Thymus (tissue), 11 donors: ENCODE data around the gene LMF1. TPM values are rescaled to one million over a fixed set of nuclear protein-coding genes. Genes with fewer than 3 reads are reported as not detected.

Experiments
- DNase-seq, 9 donors: peaks; one replicate each; pipeline ENCODE4 v3.0.0-alpha.2; 2013; ENCODE audit warnings: low spot score in 9 of 9, low read depth in 6 of 9, missing footprints in 1 of 9
- H3K27ac ChIP-seq, 2 donors: one replicate each; pipeline ENCODE4 v1.5.1; 2013; ENCODE audit warnings: control low read depth in 1 of 2, low read depth in 1 of 2, low read length in 1 of 2, mild to moderate bottlenecking in 1 of 2, moderate library complexity in 1 of 2
- H3K27me3 ChIP-seq, 2 donors: one replicate each; pipeline ENCODE4 v1.5.1; 2013; ENCODE audit warnings: low read length in 1 of 2; ENCODE audit not compliant: control insufficient read depth in 2 of 2, insufficient read depth in 1 of 2
- H3K36me3 ChIP-seq, 2 donors: one replicate each; pipeline ENCODE4 v1.5.1; 2013; ENCODE audit warnings: low read length in 1 of 2, mild to moderate bottlenecking in 1 of 2, moderate library complexity in 1 of 2; ENCODE audit not compliant: control insufficient read depth in 2 of 2, insufficient read depth in 2 of 2
- H3K4me1 ChIP-seq, 2 donors: one replicate each; pipeline ENCODE4 v1.5.1; 2013; ENCODE audit warnings: low read length in 2 of 2; ENCODE audit not compliant: control insufficient read depth in 2 of 2, insufficient read depth in 2 of 2
- H3K4me3 ChIP-seq, 2 donors: one replicate each; pipeline ENCODE4 v1.5.1; 2013; ENCODE audit warnings: low read length in 2 of 2, control low read depth in 1 of 2, mild to moderate bottlenecking in 1 of 2
- H3K9me3 ChIP-seq, 2 donors: one replicate each; pipeline ENCODE4 v1.5.1; 2013; ENCODE audit warnings: low read length in 1 of 2, mild to moderate bottlenecking in 1 of 2; ENCODE audit not compliant: control insufficient read depth in 2 of 2, insufficient read depth in 1 of 2
- WGBS: extraction: QIAGEN DNeasy Blood & Tissue Kit; methylation state at CpG from one replicate; pipeline ENCODE4 v1.1.7; 2013; 5-methylcytosine and 5-hydroxymethylcytosine counted together
- polyA plus RNA-seq: library from polyadenylated mRNA; stranded (reverse); fragments of 200-250 nt; gene quantifications from one replicate; pipeline ENCODE4 v1.2.3, GENCODE V29; 2013
- total RNA-seq: library from RNA; stranded (reverse); fragments of 120-200 nt; gene quantifications from one replicate; pipeline ENCODE4 v1.2.4, GENCODE V29; 2013
- donor health status: healthy.

LMF1 gene
- total and polyA plus RNA-seq, 2 donors = 8.9 to 22.8 TPM

DNA sequence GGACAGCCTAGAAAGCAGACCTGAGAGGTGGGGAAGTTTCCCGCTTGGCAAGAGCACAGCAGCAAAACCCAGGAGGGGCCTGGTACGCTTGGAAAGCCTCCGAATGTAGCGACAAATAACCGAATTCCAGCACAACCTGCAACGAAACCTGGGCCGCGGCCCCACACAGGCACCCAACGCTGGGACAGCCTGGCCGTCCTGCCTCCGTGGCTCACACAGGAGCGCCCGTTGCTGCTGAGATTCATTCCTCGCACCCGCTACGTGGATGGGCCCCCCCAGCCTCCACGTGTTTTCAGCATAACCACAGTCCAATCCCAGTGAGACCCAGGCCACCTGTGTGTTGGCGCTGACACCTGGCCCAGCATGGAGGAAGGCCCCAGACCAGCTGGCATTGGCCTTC, 42.9 kb downstream of the LMF1 start:
- Histone ChIP-seq H3K4me1 (no peaks in the 10 kb centered on the region), H3K9me3 (peaks cover 3 to 35% of the 10 kb centered on the region in 2 donors), H3K4me3 (no peak overlapping the region), H3K27ac (no peak overlapping the region), H3K27me3 (no peaks in the 10 kb centered on the region), H3K36me3 (peaks cover 4 to 11% of the 10 kb centered on the region in 2 donors)
- no peak for DNase-seq
- 97% methylated on average over 18 of the region's 18 CpGs for WGBS

DNA sequence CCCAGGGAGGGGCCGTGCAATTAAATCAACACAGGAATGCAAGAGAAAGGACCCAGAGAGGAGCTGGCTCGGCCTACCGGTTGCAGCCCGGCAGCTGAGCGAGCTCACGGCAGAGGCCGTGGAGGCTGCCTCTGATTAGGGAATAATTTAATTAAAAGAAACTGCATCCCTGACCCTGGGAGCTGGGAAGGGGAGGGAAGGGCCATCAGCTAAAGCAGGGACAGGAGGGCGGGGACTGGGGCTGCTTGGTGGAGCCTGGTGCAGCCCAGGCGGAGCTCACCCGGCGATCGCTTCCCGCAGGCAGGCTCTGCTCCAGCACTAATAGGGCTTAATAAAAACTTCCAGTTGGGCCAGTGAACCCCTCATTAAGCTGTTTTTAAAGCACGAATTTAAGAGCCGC, 43.4 kb downstream of the LMF1 start:
- Histone ChIP-seq H3K9me3 (peaks cover 5 to 37% of the 10 kb centered on the region in 2 donors), H3K27me3 (no peaks in the 10 kb centered on the region), H3K27ac (no peak overlapping the region), H3K4me3 (no peak overlapping the region), H3K36me3 (peaks cover 4 to 11% of the 10 kb centered on the region in 2 donors), H3K4me1 (no peaks in the 10 kb centered on the region)
- DNase-seq = no peak
- 95% methylated on average over 15 of the region's 15 CpGs for WGBS

DNA sequence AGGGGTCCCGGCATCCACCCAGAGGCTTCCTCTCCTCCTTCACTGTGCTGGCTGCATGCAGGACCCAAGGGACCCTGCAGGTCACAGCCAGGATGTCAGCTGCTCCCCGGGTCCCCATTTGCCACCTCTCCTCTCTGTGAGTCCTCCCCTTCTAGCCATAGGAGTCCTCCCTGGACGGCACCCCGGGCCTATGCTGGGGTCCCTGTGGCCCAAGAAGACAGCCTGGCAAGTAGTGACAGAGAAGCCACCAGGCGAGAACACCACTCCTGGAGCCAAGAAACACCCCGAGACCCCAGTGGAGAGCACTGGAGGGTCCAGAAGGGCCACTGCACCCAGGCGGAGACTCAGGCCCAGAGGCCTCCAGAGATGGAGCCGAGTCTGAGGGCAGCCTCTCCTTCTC, 44.1 kb downstream of the LMF1 start:
- H3K27ac ChIP-seq = no peak overlapping the region
- peaks cover 5 to 43% of the 10 kb centered on the region in 2 donors for H3K9me3 ChIP-seq
- no peaks in the 10 kb centered on the region for H3K4me1 ChIP-seq
- peaks cover 4 to 8% of the 10 kb centered on the region in 2 donors for H3K36me3 ChIP-seq
- 96% methylated on average over 8 of the region's 8 CpGs for WGBS
- no peaks in the 10 kb centered on the region for H3K27me3 ChIP-seq
- DNase-seq = no peak
- H3K4me3 ChIP-seq = no peak overlapping the region

GRCh38 chr16:924806-925205, 46.0 kb downstream of the LMF1 start:
- no peak for DNase-seq
- 97% methylated on average over 13 of the region's 13 CpGs for WGBS
- Histone ChIP-seq H3K4me1 (no peaks in the 10 kb centered on the region), H3K4me3 (no peak overlapping the region), H3K27ac (no peak overlapping the region), H3K27me3 (no peaks in the 10 kb centered on the region), H3K9me3 (peaks cover 6 to 46% of the 10 kb centered on the region in 2 donors), H3K36me3 (peaks cover 0 to 3% of the 10 kb centered on the region in 2 donors)

DNA sequence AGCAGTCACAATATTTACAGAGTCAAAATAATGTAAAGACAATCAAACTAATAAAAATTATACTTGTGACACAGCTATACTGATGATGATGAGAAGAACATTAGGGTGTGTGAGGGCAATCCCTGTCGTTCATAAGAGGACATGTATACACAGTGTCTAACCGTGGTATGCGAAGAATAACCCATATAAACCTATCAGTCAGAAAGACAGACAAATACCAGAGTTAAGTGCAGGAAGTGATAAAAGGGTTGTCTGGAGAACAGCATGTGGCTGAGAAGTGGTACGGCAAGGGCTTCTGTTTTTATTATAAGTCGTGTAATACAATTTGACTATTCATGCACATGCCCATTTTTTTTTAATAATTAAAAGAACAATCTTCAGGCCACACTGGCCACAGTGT, 46.7 kb downstream of the LMF1 start:
- H3K4me1 ChIP-seq = no peaks in the 10 kb centered on the region
- H3K9me3 ChIP-seq = peaks cover 6 to 46% of the 10 kb centered on the region in 2 donors
- H3K4me3 ChIP-seq = no peak overlapping the region
- no peak for DNase-seq
- WGBS = 95% methylated on average over 5 of the region's 5 CpGs
- no peaks in the 10 kb centered on the region for H3K27me3 ChIP-seq
- H3K27ac ChIP-seq = no peak overlapping the region
- no peaks in the 10 kb centered on the region for H3K36me3 ChIP-seq

GRCh38 chr16:923184-923583, 47.6 kb downstream of the LMF1 start:
- Histone ChIP-seq H3K4me3 (no peak overlapping the region), H3K9me3 (peaks cover 6 to 46% of the 10 kb centered on the region in 2 donors), H3K27me3 (no peaks in the 10 kb centered on the region), H3K36me3 (no peaks in the 10 kb centered on the region), H3K4me1 (no peaks in the 10 kb centered on the region), H3K27ac (no peak overlapping the region)
- DNase-seq = no peak
- WGBS = 98% methylated on average over 9 of the region's 9 CpGs

- no peak for DNase-seq
- Histone ChIP-seq H3K9me3 (peaks cover 6 to 36% of the 10 kb centered on the region in 2 donors), H3K4me3 (no peak overlapping the region), H3K27ac (no peak overlapping the region), H3K27me3 (no peaks in the 10 kb centered on the region), H3K36me3 (no peaks in the 10 kb centered on the region), H3K4me1 (no peaks in the 10 kb centered on the region)
- WGBS = 91% methylated on average over 13 of the region's 13 CpGs
These were observed 48.7 kb downstream of the LMF1 start for GRCh38 chr16:922051-922450.

DNA sequence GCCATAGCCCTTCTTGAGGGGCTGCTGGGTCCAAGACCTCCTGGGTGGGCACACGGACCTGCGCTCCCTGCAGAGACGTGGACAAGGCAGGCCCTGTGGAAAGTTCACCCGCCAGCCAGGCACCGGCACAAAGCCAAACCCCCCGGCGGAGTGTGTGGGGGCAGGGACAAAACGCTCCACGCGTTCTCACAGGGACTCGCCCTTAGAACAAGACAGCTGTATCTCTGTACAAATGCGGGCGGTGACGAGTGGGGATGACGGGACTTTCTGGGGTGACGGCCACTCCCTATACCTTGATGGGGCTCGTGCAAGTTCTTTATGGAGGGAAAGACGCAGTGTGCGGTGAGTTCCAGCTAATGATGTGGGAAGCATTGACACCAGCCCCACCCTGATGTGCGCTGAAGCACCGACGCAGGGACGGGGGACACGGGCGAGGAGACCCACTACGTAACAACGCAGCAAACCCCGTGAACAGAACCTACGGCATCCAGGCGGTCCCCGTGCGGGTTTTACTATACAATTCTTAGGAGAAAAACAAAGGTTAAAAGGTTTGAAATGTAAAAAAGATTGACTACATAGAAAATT, 49.4 kb downstream of the LMF1 start:
- no peaks in the 10 kb centered on the region for H3K36me3 ChIP-seq
- peak overlapping the region in 1 of 2 donors; percentile 42 for H3K27ac ChIP-seq
- WGBS = 93% methylated on average over 32 of the region's 32 CpGs
- no peak for DNase-seq
- no peaks in the 10 kb centered on the region for H3K27me3 ChIP-seq
- H3K9me3 ChIP-seq = peaks cover 6 to 30% of the 10 kb centered on the region in 2 donors
- H3K4me3 ChIP-seq = no peak overlapping the region
- H3K4me1 ChIP-seq = no peaks in the 10 kb centered on the region

- no peaks in the 10 kb centered on the region for H3K36me3 ChIP-seq
- peak overlapping the region in 1 of 2 donors; percentile 7 for H3K27ac ChIP-seq
- H3K4me3 ChIP-seq = no peak overlapping the region
- WGBS = 93% methylated on average over 18 of the region's 18 CpGs
- H3K4me1 ChIP-seq = no peaks in the 10 kb centered on the region
- no peak for DNase-seq
- no peaks in the 10 kb centered on the region for H3K27me3 ChIP-seq
- H3K9me3 ChIP-seq = peaks cover 6 to 23% of the 10 kb centered on the region in 2 donors
These were observed 50.1 kb downstream of the LMF1 start for GRCh38 chr16:920717-921116.
